T-helper 22 cell (primary cell): Measurements from ENCODE around the gene SLC38A2.
A peak's percentile ranks its signal among the peaks of the same experiment; 100 is the strongest.
"Not testable (repeated sequence)": the region's sequence is repeated elsewhere in the genome, so short reads cannot be mapped to it uniquely, and the experiment has no call there.

ENCODE experiments used
- DNase-seq: peaks from one replicate; pipeline ENCODE4 v3.0.0-alpha.2; 2020; ENCODE audit warnings: low read depth

SLC38A2 gene

DNA sequence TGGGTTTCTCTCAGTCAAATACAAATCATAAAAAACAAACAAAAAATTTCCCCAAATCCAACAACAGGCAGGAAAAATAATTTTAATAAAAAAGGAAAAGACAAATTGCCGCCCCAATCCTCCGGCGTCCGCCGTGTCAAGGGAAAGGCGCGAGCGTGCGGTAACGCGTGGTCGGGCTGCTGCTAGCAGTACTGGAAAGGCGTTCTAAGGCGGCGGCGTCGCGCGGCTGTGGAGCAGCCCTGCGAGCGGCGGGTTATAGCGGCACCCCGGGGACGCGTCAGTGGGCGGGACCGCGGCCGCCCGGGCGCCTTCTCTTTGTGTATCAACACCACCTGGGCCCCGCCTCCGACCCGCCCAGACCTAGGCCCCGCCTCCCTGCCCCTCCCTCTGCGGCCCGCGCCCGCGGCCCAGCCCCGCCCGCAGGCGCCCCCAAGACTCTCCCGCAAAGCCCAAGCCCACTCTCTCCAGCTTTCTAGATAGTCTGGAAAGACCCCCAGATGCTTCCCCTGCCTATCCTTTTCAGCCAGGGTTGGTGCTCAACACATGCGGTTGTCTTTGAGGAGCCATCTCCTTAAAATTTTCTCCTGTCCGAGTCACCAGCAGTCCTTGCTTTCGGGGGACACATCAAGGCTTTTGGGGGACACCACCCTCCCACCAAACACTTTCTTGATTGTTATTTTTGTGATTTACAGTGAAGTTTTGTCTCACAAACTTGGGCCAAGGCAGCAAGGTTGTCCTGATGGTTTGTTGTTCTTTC is at the start of gene SLC38A2:
SLC38A2 (minus strand) TSS at position 230 of the 757 bp plus-strand sequence. CDS start 1,480 bp downstream, outside the sequence.
- DNase-seq = peak; percentile 94

DNA sequence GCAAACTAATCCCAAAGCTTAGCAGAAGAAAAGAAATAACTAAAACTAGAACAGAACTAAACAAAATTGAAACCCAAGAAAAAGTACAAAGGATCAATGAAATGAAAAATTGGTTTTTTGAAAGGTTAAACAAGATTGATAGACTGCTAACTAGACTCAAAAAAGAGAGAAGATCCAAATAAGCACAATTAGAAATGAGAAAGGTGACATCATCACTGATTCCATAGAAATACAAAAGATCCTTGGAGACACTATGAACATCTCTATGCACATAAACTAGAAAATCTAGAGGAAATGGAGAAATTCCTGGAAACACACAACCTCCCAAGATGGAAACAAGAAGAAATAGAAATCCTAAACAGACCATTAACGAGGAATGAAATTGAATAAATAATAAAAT is 47.1 kb upstream of the SLC38A2 start:
- DNase-seq = no peak

DNA sequence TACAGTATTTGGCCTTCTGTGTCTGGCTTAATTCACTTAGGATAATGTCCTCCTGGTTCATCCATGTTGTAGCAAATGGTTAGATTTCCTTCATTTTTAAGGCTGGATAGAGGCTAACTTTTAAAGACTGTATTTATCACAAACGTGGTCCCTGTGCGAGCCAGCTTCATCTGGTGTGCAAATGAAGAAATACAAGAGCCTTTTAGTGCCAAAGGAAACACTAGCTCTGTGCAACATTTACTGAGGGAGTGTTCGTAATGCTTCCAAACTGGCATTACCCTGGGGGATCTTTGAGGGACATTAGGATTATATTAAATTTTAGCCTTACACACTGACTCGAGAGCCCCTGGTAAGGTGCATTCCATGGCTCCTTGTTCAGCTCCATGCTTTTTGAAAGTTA is 43.0 kb upstream of the SLC38A2 start:
- no peak for DNase-seq

DNA sequence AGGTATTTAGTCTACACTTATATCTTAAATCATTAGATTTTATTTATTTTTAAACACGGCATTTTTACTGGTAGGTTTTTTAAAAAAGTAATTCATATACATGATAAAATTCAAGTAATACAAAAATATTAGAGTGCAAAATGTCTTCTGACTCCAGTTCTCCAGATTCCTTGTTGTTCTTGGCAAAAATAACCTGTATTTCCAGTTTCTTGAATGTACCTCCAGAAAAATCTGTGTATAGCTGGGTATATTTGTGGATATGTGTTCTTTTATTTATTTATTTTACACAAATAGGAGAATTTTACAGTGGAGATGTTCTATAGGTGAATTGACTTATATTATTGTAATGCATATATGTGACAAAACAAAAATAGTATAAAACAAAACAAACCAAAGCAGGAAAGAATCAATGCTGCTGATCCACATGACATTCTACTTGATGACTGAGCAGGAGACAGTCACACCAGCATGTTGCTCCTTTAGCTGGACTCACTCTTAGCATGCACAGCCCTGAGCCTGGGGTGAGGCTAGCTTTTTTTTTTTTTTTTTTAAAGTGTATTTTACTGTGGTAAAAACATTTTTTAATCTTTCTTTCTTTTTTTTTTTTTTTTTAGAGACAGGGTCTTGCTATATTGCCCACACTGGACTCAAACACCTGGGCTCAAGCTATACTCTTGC is 42.2 kb upstream of the SLC38A2 start:
- DNase-seq = no peak

DNA sequence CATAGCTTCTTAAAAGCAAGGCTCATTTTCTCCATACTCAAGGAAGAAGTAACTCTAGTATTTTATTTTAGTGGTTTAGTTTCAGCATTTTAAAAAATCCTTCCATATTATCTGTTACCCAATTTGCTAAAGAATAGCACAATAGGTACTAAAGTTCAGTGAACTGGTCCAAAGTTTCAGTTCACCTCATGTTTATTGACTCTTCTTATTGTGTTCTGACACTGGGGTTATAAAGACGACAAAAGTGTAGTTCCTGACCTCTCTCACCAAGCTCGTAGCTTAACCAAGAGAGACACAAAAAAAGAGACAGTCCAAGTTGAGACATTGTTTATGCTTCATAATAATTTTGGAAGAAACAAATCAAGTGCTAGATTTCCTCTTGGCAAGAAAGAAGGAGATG is 40.8 kb upstream of the SLC38A2 start:
- DNase-seq = no peak

DNA sequence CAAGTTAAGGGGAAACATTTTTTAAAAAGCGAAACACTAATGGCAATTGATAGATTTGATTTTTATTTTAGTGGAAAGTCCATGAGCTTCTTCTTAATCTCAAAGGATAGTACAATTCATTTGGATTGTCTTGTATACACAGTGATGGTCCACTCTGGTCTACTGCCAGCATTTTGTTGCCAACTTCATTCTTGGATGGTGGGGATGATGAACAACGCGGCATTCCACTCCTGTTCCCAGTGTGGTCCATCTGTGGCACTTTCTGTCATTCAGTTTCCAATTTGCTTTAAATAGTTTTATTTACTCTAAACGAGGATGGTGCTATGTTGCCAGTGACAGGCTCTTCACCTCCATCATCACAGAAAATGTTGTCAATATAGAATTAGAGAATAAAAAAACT is 40.3 kb upstream of the SLC38A2 start:
- no peak for DNase-seq

DNA sequence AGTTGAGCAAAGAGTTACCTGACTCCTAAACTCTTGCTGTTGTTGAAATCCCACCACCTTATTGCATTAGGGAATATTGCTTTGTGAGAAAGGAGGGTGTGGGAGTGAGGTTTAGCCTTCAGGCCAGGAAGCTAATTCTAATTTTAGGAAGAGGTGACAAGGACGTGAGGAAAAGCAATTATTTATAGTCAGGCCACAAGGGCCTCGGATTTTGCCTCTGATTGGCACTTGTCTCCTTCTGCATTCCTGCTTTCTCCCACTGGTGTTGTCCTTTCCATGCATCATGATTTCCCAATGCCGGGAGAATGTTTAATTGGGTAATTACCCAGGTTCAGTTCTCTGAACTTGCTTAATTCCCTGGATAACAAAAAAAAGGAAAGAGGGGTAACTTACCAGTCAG is 37.9 kb upstream of the SLC38A2 start:
- DNase-seq = no peak

DNA sequence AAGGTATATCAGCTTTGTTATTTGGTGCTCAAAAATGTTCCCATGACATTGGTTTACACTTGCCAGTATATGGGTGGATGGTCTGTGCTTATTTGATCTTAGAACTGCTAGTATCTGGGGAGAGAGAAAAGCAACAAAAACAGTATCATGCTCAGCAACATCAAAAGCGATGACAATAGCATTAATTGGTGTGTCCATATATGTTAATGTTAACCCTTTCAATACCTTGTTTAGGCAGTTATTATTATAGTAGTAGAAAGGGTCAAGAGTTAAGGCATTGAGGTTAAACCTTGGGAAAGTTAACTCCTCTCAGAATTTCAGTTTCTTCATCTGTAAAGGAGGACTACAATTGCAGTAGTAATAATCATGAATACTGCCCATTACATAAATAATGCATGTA is 37.4 kb upstream of the SLC38A2 start:
- no peak for DNase-seq

DNA sequence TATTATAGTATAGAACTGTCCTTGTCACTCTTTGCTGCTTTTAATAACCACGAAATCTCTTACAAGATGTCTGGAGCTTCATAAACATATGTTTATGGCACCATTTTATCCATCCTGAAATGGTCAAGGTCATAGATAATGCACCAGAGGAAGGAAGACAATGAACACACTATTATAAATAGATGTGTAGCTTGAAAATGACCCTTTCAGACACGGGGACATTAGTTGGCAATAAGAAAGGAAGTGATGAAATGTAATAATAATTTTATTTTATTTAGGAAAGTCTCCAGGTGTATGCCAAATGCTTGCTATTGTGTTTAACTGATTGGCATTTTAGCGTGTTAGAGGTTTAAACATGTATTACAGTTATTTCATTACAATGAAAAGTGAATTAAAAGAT is 36.8 kb upstream of the SLC38A2 start:
- no peak for DNase-seq

DNA sequence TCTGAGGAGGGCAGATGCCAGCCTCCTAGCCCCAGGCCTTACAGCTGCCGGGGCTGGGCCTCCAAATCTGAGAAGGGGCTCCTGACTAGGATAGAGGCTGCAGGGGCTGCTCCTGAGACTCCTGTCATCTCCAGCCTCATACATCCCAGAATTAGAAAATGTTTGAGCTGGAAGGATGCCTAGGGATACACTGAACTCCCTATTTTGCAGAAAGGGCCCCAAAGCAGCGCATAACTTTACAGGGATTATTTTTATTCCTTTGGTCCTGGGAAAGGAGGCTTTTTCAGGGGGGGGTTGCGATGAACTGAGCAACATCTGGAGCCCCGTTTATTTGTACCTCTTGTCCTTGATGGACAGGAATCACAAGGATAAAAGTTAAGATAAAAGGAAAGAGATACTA is 35.9 kb upstream of the SLC38A2 start:
- no peak for DNase-seq

DNA sequence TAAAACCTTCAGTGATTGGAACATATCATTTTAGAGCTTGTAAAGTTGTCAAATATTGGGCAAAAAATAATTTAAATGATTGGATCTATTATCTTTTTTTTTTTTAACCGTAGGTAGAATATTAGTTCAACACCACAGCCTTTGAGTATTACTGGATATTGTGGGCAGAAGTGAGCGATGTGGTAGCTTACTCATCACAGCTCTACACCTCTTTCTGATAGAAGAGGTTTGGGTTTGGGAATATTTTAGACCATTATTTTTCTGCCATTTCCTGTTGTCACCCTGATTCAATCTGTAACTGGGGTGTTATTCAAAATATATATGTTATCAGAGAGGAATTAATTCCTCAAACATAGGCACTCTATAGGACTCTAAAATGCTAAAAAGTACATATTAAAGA is 34.8 kb upstream of the SLC38A2 start:
- no peak for DNase-seq

DNA sequence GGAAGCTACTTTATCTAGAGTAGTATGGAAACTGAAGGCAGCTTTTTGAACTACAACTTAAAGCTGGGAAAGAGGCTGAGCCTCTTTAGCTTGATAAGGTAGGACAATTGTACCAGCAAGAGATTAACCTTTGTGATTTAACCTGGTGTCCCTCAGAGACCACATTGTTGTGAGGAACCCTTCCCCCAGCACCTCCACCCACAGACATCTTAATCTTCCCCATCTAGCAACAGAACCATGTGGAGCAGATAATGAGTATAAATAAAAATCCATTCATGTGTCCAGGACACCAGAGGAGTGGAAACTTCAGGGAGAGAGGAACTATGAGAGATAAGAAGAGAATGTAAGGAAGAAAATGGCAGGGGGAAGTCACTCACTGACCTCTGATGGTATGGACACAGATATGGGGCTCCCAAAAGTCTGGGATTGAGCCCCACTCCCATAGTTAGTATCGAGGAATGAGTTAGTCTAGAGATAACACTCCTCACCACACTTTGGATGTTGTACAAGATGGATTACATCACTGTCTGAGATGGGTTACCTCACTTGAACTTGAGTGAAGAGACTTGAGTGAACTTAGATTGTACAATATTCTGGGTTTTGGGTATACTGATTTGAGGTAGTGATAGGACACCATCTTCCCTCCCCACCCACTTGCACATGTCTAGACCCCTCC is 33.9 kb upstream of the SLC38A2 start:
- no peak for DNase-seq

DNA sequence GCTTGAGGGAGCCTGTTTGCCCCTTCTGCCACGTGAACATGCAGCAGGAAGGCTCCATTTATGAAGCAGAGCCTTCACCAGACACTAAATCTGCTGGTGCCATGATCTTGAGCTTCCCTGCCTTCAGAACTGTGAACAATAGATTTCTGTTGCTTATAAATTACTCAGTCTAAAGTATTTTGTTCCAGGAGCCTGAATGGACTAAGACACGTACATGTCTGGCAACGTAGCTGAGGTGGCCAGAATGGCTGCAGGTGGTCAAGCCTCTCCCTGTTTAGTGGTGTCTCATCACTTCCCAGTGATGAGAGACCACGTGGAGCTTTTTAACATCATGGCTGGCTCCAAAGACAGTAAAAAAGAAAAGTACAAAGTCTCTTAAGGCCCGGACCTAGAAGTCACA is 32.2 kb upstream of the SLC38A2 start:
- no peak for DNase-seq

DNA sequence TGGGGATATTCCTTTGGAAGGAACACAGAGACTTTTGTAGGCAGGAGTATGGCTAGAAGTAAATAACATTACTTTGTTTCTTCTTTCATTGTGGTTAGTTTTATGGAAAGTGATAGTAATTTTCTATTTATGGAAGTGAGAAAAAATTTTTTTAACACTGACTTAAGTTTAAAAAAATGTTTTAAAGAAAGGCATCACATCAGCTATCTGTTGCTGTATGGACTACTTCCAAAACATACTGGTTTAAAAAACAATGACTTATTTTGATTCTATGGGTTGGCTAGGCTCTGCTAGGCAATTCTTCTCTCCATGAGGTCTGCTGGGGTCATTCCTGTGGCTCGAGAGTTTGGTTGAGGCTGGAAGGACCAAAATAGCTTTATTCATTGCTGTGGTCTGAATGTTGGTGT is 31.7 kb upstream of the SLC38A2 start:
- no peak for DNase-seq

DNA sequence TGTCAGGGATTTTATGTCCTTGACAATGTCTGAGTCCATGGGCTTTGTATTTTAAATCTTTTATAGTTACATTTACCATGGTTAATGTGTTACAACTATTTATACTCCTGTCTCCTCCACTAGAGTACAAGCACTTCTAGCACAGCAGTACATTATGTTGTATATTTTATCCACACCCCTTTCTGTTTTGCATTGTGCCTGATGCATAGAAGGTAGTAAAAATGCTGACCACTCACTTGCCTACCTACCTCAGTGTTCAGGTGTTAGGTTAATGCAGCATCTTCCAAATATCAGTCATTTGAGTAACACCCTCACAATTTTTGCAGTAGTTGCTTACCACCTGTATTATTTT is 31.1 kb upstream of the SLC38A2 start:
- DNase-seq = no peak

DNA sequence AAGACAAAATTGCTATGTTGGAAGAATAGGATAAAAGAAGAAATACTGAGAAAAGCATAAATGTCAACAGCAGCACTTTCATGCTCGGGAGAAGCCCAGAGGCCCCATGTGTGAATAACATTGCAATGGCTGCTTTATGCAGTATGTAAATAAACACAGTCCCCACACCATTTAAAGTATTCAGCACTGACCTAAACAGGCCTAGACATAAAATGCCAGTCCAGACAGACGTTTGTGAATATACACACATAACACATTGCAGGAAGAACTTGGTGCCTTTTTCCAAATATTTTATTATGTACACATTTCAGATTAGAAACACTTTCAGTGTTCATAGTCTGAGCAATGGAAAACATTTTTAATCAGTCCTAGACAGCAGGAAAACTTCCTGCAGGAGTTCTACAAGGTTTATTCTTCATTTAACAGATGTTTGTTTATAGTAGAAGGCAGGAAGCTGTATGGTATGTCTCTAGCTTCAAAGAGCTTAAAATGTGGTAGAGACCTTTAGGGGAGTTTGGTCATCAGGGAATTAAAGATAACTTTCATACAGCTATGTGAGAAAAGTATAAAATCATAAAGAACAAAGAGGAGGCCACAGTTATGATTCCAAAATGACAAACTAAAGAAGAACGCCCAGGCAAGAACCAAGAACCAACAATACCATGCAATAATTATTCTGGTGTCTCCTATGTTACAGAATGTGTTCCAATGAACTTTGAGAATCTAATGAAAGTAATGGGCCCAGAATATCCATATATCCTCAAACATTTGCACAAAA is 30.6 kb upstream of the SLC38A2 start:
- no peak for DNase-seq

DNA sequence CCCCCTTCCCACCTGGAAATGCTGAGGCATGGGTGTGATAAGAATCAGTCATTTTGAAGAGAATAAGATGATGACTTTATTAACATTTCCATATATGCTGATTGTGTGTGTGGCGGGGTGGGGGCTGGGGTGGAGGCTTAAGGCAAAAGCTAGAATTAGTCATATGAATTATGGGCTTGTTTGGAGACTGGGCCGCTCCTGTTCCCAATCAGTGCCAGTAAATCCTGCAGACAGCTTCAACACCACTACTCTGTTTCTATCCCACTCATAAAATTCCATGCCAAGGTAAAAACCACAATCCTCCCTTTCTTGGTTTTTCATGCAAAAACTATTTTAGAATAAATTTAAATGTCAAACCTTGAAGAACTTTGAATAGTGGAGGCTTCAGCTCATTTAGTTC is 29.9 kb upstream of the SLC38A2 start:
- DNase-seq = no peak

DNA sequence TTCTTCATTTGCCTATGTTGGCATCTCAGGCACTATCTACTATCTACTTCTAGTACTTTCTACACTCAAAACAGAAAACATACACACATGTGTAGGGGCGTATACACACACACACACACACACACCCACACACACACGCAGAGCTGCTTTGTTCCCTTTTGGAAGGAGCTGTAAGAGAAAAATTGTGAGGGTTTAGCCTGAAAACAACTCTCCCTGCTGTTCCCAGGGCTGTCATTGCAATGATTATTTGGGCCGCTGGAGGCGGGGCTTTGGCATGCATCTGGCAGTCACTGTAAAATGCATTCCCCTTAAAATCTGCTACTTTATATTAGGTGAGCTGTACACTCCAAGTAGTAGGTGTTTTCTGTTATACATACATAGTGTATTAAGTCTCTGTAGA is 29.1 kb upstream of the SLC38A2 start:
- DNase-seq = no peak

DNA sequence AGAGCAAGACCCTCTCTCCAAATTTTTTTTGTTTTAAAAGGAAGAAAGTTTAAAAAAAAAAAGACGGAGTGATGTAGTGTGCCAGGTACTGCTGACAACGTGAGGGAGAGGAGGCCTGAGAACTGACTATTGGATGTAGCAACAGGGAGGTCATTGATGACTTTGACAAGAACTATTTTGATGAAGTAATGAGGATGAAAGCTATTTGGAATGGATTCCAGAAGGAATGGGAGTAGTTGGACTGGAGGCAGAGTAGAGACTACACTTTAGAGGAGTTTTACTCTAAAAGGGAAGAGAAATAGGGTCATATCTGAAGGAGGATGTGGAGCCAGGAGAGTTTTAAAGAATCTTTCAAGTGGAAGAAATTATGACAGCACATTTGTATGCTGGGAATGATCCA is 27.8 kb upstream of the SLC38A2 start:
- no peak for DNase-seq

DNA sequence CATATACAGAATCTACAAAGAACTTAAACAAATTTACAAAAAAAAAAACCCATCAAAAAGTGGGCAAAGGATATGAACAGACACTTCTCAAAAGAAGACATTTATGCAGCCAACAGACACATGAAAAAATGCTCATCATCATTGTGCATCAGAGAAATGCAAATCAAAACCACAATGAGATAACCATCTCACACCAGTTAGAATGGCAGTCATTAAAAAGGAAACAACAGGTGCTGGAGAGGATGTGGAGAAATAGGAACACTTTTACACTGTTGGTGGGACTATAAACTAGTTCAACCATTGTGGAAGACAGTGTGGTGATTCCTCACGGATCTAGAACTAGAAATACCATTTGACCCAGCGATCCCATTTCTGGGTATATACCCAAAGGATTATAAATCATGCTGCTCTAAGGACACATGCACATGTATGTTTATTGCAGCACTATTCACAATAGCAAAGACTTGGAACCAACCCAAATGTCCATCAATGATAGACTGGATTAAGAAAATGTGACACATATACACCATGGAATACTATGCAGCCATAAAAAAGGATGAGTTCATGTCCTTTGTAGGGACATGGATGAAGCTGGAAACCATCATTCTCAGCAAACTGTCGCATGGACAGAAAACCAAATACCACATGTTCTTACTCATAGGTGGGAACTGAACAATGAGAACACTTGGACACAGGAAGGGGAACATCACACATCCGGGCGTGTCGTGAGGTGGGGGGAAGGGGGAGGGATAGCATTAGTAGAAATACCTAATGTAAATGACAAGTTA is 27.1 kb upstream of the SLC38A2 start:
- DNase-seq = not testable (repeated sequence)

DNA sequence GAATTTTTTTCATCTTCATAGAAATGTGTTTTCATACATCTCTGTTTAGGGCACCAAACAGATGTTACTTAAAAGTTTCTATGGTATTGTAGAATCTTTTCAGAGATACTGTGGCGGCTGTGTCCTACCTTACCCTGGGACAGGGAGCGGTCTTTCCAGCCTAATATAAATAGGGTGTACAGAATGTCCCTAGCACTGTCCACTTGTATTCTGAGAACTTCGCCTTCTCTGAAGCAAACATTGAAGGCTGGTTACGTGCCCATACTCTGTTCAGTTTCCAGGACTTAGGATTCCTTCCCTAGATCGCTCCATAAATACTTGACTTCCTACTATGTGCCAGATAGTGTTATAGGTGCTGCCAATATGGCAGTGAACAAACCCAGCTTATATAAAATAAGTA is 24.3 kb upstream of the SLC38A2 start:
- no peak for DNase-seq

DNA sequence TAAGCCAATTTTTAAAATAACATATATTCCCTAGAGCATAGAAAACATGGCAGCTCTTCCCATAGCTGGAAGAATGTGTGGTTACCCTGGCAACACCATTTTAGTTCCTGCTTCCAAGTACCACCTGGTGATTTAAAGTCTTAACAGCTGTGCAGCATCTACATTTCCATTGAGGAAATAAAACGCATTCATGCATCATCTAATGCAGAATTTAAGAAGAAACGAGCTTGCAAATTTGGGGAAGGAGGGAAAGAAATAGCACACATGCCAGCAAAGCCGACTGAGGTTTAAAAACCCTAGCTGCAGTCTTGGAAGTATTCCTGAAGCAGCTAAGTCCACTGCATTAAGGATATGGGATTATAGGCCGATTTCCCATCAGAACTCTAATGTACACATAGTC is 22.8 kb upstream of the SLC38A2 start:
- DNase-seq = no peak
